ENCODE measurements around the gene INSM2. TPM values are rescaled to one million over a fixed set of nuclear protein-coding genes. Genes with fewer than 3 reads are reported as not detected.

The INSM2 gene
- total RNA-seq, 1 donor, result not detected

DNA sequence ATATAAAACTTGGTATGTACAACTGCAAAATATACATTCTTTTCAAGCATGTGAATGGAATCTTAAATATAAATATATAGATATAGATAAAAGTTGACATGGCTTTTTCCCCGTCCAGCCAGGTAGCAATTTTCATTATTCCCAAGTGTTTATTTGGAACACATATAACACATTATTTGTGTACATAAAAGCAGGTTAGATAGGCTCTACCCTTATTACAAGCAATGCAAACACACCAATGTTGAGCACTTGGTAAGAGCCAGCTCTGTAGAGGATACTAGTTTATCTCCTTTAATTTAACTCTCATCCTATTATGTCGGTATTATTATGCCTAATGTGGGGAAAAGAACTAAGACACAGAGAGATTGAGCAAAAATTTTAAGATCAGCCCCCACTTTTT lies 7.0 kb upstream of the INSM2 start:
- DNase-seq (ENCODE audit: low read depth), result no peak
- no peak overlapping the region for H3K4me3 ChIP-seq (ENCODE audit: low read depth, low read length)
- TF ChIP-seq, protein P1, sequence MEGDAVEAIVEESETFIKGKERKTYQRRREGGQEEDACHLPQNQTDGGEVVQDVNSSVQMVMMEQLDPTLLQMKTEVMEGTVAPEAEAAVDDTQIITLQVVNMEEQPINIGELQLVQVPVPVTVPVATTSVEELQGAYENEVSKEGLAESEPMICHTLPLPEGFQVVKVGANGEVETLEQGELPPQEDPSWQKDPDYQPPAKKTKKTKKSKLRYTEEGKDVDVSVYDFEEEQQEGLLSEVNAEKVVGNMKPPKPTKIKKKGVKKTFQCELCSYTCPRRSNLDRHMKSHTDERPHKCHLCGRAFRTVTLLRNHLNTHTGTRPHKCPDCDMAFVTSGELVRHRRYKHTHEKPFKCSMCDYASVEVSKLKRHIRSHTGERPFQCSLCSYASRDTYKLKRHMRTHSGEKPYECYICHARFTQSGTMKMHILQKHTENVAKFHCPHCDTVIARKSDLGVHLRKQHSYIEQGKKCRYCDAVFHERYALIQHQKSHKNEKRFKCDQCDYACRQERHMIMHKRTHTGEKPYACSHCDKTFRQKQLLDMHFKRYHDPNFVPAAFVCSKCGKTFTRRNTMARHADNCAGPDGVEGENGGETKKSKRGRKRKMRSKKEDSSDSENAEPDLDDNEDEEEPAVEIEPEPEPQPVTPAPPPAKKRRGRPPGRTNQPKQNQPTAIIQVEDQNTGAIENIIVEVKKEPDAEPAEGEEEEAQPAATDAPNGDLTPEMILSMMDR (IDR thresholded peaks at IDR 0.05; ENCODE audit: insufficient read depth, low read depth, low read length), result no peak

DNA sequence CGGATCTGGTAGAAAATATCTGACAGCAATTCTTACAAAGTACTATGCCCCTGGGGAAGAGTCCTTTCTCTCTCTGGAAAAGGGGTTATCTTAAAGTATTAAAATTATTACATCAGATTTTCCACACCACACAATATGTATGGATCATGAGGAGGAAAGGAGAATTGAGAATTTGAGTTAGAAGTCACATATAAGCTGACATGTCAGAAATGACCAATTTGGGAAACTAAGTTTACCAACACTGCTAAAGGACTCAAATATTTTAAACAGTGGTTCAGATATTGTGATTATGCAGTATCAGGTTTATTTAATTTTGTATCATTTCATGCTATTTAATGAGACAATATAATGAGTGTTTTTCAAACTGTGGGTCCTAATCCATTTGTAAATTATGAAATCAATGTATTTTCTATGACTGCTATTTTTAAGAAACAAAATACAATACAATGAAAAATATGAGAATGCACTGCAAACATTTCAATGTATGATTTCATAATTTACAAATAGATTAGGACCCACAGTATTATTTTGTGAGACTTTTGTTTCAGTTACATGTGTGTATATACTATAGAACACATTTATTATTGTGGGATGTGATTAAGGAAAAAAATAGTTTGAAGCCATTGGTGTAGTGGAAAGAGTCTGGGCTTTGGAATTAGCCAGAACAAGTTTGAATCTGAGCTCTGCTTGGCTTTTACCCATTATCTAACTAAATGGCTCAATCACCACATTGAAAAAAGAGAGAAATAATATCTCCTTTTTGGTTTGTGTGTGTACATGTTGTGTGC lies 1.8 kb upstream of the INSM2 start:
- no peak for DNase-seq (ENCODE audit: low read depth)
- no peak overlapping the region for H3K4me3 ChIP-seq (ENCODE audit: low read depth, low read length)
- TF ChIP-seq, protein P1 (IDR thresholded peaks at IDR 0.05; ENCODE audit: insufficient read depth, low read depth, low read length), result no peak

DNA sequence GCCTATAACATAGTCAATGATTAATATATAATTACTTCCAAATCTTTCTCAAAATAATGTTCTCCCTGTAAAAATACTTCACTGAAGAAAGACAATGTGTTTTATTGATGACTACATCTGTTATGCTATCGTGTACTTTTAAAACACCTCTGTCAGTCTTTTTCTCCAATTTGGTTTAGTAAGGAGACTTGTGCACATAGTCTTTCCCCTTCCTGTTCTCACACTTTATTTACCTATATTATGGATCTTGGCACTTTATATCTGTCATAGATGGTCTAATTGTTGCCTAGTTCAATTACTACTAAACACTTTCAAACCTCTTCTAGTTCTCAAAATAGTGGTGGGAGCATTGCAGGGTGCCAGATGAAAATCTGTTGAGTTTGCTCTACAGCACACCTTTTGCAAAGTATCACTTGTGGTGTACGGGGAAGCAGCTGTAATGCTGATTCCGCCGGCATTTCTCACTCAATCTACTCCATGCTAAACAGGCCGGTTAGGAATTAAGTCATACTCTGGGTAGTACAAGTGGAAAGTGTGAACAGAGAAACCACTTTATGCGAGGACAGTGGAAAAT lies 1.1 kb upstream of the INSM2 start:
- H3K4me3 ChIP-seq (ENCODE audit: low read depth, low read length), result peak overlapping the region; percentile 67
- TF ChIP-seq, protein P1 (IDR thresholded peaks at IDR 0.05; ENCODE audit: insufficient read depth, low read depth, low read length), result no peak
- no peak for DNase-seq (ENCODE audit: low read depth)

DNA sequence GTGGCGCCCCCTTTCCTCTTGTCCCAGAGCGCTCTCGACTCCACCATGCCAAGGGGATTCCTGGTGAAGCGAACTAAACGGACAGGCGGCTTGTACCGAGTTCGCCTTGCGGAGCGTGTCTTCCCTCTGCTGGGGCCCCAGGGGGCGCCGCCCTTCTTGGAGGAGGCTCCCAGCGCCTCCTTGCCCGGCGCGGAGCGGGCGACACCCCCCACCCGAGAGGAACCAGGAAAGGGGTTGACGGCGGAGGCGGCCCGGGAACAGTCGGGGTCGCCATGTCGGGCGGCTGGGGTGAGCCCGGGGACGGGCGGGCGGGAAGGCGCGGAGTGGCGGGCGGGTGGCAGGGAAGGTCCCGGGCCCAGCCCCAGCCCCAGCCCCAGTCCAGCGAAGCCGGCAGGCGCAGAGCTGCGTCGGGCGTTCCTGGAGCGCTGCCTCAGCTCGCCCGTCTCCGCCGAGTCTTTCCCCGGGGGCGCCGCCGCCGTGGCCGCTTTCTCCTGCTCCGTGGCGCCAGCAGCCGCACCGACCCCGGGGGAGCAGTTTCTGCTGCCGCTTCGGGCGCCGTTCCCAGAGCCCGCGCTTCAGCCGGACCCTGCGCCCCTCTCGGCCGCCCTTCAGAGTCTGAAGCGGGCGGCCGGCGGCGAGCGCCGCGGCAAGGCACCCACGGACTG lies 376 bp downstream of the INSM2 start:
- TF ChIP-seq, protein P1 (IDR thresholded peaks at IDR 0.05; ENCODE audit: insufficient read depth, low read depth, low read length), result peak; percentile 9
- H3K4me3 ChIP-seq (ENCODE audit: low read depth, low read length), result peak overlapping the region; percentile 67
- DNase-seq (ENCODE audit: low read depth), result no peak

DNA sequence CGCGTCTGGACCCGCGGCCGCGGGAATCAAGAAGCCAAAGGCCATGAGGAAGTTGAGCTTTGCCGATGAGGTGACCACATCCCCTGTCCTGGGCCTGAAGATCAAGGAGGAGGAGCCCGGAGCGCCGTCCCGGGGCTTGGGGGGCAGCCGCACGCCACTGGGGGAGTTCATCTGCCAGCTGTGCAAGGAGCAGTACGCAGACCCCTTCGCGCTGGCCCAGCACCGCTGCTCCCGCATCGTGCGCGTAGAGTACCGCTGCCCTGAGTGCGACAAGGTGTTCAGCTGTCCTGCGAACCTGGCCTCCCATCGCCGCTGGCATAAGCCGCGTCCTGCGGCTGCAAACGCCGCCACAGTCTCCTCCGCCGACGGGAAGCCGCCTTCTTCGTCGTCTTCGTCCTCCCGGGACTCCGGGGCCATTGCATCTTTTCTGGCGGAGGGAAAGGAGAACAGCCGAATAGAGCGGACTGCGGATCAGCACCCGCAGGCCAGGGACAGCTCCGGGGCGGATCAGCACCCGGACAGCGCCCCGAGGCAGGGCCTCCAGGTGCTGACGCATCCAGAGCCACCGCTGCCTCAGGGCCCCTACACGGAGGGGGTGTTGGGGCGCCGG lies 1.0 kb downstream of the INSM2 start:
- peak; percentile 65 for DNase-seq (ENCODE audit: low read depth)
- TF ChIP-seq, protein P1 (IDR thresholded peaks at IDR 0.05; ENCODE audit: insufficient read depth, low read depth, low read length), result no peak
- peak overlapping the region; percentile 27 for H3K4me3 ChIP-seq (ENCODE audit: low read depth, low read length)

DNA sequence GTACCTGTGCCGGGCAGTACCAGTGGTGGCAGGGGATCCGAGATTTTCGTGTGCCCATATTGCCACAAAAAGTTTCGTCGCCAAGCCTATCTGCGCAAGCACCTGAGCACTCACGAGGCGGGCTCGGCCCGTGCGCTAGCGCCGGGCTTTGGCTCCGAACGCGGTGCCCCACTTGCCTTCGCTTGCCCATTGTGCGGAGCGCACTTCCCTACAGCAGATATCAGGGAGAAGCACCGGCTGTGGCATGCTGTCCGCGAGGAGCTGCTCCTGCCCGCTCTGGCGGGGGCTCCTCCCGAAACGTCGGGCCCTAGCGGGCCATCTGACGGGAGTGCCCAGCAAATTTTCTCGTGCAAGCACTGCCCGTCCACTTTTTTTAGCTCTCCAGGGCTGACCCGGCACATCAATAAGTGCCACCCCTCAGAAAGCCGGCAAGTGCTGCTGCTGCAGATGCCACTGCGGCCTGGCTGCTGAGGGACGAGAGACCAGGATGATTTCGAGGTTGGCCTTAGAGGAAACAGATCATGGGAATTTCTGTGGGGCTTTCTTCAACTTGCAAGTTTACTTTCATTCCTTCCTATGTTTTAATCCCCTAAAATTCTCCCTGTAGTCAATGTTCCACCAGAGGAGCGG lies 1.6 kb downstream of the INSM2 start:
- TF ChIP-seq, protein P1 (IDR thresholded peaks at IDR 0.05; ENCODE audit: insufficient read depth, low read depth, low read length), result no peak
- DNase-seq (ENCODE audit: low read depth), result no peak
- peak overlapping the region; percentile 23 for H3K4me3 ChIP-seq (ENCODE audit: low read depth, low read length)
